Pancreas (tissue), 10 donors: Measurements from ENCODE around the gene ZBED4. TPM values are rescaled to one million over a fixed set of nuclear protein-coding genes. Genes with fewer than 3 reads are reported as not detected.

Source experiments
- ATAC-seq, 4 donors: fragments of 200-7000 bp; cut with Tn5 transposase; one replicate each; pipeline versions ENCODE4 v1.8.0 to v1.9.1; 2020; ENCODE audit warnings: mild to moderate bottlenecking in 4 of 4, moderate library complexity in 4 of 4
- DNase-seq, 6 donors: peaks; one replicate each; pipeline ENCODE4 v3.0.0-alpha.2; 2020
- FAIRE-seq: peaks from 2 replicates; lab custom pipeline; 2012; peaks lifted over from hg19 to GRCh38; lab: Jason Lieb, UNC
- H3K27ac ChIP-seq, 4 donors: fragments of 200-600 bp; sonication (generic); 1 replicate in 3 of 4; 2 replicates in 1 of 4; pipeline versions ENCODE4 v1.5.0 to v1.8.0; 2020
- H3K27me3 ChIP-seq, 4 donors: fragments of 200-600 bp; one replicate each; pipeline ENCODE4 v1.8.0; 2021
- H3K36me3 ChIP-seq, 3 donors: fragments of 200-600 bp; sonication (generic) in 1 of 3; one replicate each; pipeline versions ENCODE4 v1.5.0 to v1.8.0; 2020 to 2021
- H3K4me1 ChIP-seq, 3 donors: fragments of 200-600 bp; one replicate each; pipeline ENCODE4 v1.8.0; 2021
- H3K4me3 ChIP-seq, 4 donors: fragments of 200-600 bp; sonication (generic) in 2 of 4; one replicate each; pipeline versions ENCODE4 v1.5.0 to v1.8.0; 2020 to 2021
- H3K9me3 ChIP-seq, 4 donors: fragments of 200-600 bp; one replicate each; pipeline ENCODE4 v1.8.0; 2021
- WGBS, 2 donors: extraction: QIAGEN DNeasy Blood & Tissue Kit; methylation state at CpG; one replicate each; pipeline ENCODE4 v1.1.7; 2013; 5-methylcytosine and 5-hydroxymethylcytosine counted together
- intact Hi-C, 3 donors: fragments of 100-400 bp; cut with DNase I; formaldehyde crosslinking; loops; one replicate each; pipeline versions ENCODE4 v1.11.1 to v1.14.2; 2022
- polyA plus RNA-seq, 2 donors: library from polyadenylated mRNA; stranded (reverse); fragments of 200-250 nt; gene quantifications; one replicate each; pipeline ENCODE4 v1.2.3, GENCODE V29; 2013
- total RNA-seq, 6 donors: library from RNA; stranded (reverse); fragmentation: NEBNext Ultra II Directional in 4 of 6; extraction: Animal tissue kit (Norgen Biotek cat#: 25700) in 4 of 6; gene quantifications; one replicate each; pipeline versions ENCODE4 v1.2.1 to v1.2.4, GENCODE V29; 2021 to 2023
- TF ChIP-seq, protein P1 (sequence below), 4 donors: fragments of 200-600 bp; sonication (generic) in 3 of 4; IDR thresholded peaks; one replicate each; pipeline versions ENCODE4 v1.5.0 to v1.8.0; 2021; ENCODE audit warnings: antibody characterized with exemption in 4 of 4
- donor health status: healthy with polysubstance abuse.
- donor health status: DM: no; HTN: no; CAD: no; lungs with moderate emphysema.
- donor health status: DM: no; HTN: no; CAD: no.
- donor health status: control.
- donor health status: control.
- donor health status: Bipolar disorder and iron deficiency.
- donor health status: DM: yes; HTN: yes; CAD: no.
- donor health status: DM: no; HTN: no; CAD: no.
- donor health status: DM: no; HTN: no; CAD: no.
- donor health status: DM: yes; HTN: yes; CAD: no.

Gene ZBED4
- total and polyA plus RNA-seq, 8 donors, result 2.4 to 7.2 (median 4.5) TPM

DNA sequence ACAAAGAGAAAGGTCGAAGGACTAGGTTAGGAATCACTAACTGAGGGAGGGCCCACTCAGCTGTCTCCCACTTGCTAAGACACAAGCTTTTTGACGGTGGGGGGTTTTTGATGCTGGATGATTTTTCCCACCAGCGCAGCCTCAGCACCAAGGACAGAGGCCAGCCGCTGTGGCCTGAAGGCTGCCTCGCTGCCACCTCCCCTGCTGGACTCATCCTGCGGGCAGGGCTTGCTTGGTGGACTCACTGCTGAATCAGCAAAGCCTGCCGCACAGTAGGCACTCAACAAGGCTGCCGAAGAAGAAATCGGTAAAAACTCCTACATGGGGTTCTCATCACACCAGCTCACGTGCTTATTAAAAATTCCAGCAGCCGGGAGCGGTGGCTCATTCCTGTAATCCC, 62.0 kb downstream of the ZBED4 start:
- ATAC-seq, result no peak
- Histone ChIP-seq H3K36me3 (peaks cover 0 to 9% (median 3%) of the 10 kb centered on the region in 3 donors), H3K27ac (no peak overlapping the region), H3K4me1 (peaks cover 0 to 12% (median 4%) of the 10 kb centered on the region in 3 donors), H3K27me3 (no peaks in the 10 kb centered on the region), H3K9me3 (no peaks in the 10 kb centered on the region), H3K4me3 (no peak overlapping the region)
- no peak for FAIRE-seq
- intact Hi-C loops, result loop anchor here in 1 of 3 donors (10.0 kb wide), 1 partner anchor 51 kb away; no protein-coding TSS in a partner anchor
- WGBS, 2 donors, result 95 to 96% methylated on average over 12 of the region's 12 CpGs
- no peak for DNase-seq
- TF ChIP-seq, protein P1, sequence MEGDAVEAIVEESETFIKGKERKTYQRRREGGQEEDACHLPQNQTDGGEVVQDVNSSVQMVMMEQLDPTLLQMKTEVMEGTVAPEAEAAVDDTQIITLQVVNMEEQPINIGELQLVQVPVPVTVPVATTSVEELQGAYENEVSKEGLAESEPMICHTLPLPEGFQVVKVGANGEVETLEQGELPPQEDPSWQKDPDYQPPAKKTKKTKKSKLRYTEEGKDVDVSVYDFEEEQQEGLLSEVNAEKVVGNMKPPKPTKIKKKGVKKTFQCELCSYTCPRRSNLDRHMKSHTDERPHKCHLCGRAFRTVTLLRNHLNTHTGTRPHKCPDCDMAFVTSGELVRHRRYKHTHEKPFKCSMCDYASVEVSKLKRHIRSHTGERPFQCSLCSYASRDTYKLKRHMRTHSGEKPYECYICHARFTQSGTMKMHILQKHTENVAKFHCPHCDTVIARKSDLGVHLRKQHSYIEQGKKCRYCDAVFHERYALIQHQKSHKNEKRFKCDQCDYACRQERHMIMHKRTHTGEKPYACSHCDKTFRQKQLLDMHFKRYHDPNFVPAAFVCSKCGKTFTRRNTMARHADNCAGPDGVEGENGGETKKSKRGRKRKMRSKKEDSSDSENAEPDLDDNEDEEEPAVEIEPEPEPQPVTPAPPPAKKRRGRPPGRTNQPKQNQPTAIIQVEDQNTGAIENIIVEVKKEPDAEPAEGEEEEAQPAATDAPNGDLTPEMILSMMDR (IDR thresholded peaks at IDR 0.05), result no peak

DNA sequence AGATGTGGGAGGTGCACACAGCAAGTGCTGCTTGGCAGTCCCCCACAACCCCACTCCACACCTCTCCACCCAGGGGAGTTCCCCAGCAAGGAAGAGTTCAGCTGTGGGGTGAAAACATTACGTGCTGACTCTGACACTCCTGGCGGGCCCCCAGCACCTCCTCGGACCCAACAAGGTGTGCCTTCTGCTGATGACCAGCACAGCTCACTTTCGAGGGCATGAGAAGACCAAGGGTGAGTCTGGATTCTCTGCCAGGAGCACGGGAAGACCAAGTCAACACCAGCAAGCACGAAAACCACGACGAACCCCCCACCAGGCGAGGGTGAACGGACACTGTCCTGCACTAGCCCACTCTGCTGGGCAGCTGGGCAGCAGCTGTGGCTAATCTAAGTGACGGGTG, 63.2 kb downstream of the ZBED4 start:
- H3K4me3 ChIP-seq, result no peak overlapping the region
- intact Hi-C loops, result loop anchor here in 1 of 3 donors (10.0 kb wide), 1 partner anchor 52 kb away; no protein-coding TSS in a partner anchor

DNA sequence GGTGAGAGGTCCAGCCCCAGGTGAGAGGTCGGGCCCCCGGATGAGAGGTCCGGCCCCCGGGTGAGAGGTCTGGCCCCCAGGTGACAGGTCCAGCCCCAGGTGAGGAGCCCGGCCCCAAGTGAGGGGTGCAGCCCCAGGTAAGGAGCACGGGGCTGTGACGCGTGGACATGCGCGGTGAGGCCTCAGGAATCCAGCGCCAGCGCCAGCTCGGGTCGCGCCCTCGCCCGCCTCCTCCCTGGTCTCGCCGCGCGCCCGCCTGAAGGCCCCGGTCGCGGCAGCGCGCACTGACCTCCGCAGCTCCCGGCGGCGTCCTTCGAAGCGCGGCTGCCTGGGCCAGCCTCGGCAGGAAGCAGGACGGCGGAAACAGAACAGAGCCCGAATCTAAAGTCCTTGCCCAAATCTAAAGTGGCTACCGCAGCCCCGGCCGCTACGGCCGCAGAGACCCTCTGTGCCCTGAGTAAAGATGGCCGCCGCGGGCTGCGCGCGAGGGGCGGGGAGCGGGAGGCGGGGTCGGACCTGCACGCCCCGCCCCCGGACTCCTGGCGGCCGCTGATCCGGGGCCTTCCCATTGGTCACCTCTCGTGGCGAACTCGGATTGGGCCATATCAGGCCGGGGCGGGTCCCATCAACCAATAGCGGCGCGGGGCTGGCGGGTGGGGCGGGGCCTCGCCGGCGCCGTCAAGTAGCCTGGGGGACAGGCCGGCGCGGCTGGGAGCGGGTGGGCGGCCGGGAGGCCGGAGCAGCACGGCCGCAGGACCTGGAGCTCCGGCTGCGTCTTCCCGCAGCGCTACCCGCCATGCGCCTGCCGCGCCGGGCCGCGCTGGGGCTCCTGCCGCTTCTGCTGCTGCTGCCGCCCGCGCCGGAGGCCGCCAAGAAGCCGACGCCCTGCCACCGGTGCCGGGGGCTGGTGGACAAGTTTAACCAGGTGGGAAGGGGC, 64.6 kb downstream of the ZBED4 start, which contains the start of the genes ALG12 and CRELD2:
TSS of gene ALG12 (minus strand) at position 465 of the 937 bp plus-strand sequence. CDS start 4,673 bp downstream, outside the sequence.
TSS of gene CRELD2 (plus strand) at position 661 of the 937 bp plus-strand sequence. CDS start at position 797, 136 bp downstream.
- TF ChIP-seq, protein P1 (IDR thresholded peaks at IDR 0.05), result no peak
- H3K36me3 ChIP-seq, result peaks cover 0 to 7% (median 3%) of the 10 kb centered on the region in 3 donors
- ATAC-seq, result peak; percentile 92 to 97 (median 94)
- intact Hi-C loops, result loop anchor here in 1 of 3 donors (10.0 kb wide), 1 partner anchor 53 kb away; no protein-coding TSS in a partner anchor
- H3K27ac ChIP-seq, result peak within 1 kb of the TSS; percentile 87 to 92 (median 92)
- 0 to 1% methylated on average over 79 to 103 of the region's 103 CpGs for WGBS, 2 donors
- no peak for FAIRE-seq
- H3K4me3 ChIP-seq, result peak within 1 kb of the TSS; percentile 62 to 95 (median 84)
- no peaks in the 10 kb centered on the region for H3K9me3 ChIP-seq
- H3K4me1 ChIP-seq, result peaks cover 0 to 12% (median 4%) of the 10 kb centered on the region in 3 donors
- DNase-seq, result peak; percentile 97 to 99 (median 97)
- H3K27me3 ChIP-seq, result no peaks in the 10 kb centered on the region

More for the DNA sequence above, 63.2 kb downstream of the ZBED4 start:
- DNase-seq, result peak in 3 of 6 donors; percentile 34 to 58 (median 37)
- ATAC-seq, result no peak
- Histone ChIP-seq H3K27me3 (no peaks in the 10 kb centered on the region), H3K4me1 (peaks cover 0 to 12% (median 4%) of the 10 kb centered on the region in 3 donors), H3K9me3 (no peaks in the 10 kb centered on the region), H3K36me3 (peaks cover 0 to 9% (median 3%) of the 10 kb centered on the region in 3 donors), H3K27ac (no peak overlapping the region)
- TF ChIP-seq, protein P1 (IDR thresholded peaks at IDR 0.05), result no peak
- WGBS, 2 donors, result 87 to 90% methylated on average over 11 of the region's 11 CpGs
- no peak for FAIRE-seq

DNA sequence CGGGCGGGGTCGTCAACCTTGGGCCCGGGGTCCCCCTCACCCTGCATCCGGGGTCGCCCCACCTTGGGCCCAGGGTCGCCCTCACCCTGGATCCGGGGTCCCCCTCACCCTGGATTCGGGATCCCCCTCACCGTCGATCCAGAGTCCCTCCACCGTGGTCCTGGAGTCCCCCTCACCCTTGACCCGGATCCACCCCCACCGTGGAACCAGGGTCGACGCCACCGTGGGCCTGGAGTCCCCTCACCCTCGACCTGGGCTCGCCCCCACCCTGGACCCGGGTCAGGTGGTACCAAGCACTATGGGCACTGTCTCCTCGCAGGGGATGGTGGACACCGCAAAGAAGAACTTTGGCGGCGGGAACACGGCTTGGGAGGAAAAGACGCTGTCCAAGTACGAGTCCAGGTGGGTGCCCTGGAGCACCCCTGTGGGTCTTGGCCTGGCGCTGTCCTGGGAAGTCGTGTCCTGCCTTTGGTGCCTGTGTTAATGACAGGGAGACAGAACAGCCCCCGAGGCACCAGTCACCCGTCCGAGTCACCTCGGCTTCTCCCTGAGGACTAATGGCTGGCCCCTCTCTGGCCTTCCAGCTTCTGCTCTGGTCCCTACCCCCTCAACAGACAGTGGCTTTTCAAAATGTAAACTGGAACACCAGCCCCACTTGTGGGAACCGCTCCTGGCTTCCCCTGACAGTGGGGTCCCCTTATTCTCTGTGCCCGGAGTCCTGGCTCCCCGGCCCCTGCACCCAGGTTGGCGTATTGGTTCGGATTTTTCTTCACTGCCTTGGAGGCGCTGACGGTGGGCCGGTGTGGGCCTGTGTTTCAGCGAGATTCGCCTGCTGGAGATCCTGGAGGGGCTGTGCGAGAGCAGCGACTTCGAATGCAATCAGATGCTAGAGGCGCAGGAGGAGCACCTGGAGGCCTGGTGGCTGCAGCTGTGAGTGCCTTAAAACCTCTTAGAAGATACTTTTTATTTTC, 65.6 kb downstream of the ZBED4 start:
- Histone ChIP-seq H3K4me1 (peaks cover 0 to 12% (median 4%) of the 10 kb centered on the region in 3 donors), H3K27me3 (no peaks in the 10 kb centered on the region), H3K9me3 (no peaks in the 10 kb centered on the region), H3K4me3 (peak overlapping the region; percentile 62 to 95 (median 84)), H3K36me3 (peaks cover 0 to 6% (median 0%) of the 10 kb centered on the region in 3 donors), H3K27ac (peak overlapping the region in 2 of 4 donors; percentile 55 to 91)
- ATAC-seq (peak in 1 of 4 donors; percentile 0), FAIRE-seq (no peak), DNase-seq (peak in 4 of 6 donors; percentile 29 to 86 (median 49))
- TF ChIP-seq, protein P1 (IDR thresholded peaks at IDR 0.05), result no peak
- intact Hi-C loops, result loop anchor here in 1 of 3 donors (10.0 kb wide), 1 partner anchor 54 kb away; no protein-coding TSS in a partner anchor
- 19 to 20% methylated on average over 43 to 47 of the region's 47 CpGs for WGBS, 2 donors
